IPS DF 4.7 (cell line): Measurements from ENCODE around the gene CMTM7.
"Not testable (repeated sequence)": the region's sequence is repeated elsewhere in the genome, so short reads cannot be mapped to it uniquely, and the experiment has no call there.

ENCODE experiments used
- DNase-seq: peaks from one replicate; pipeline ENCODE4 v3.0.0-alpha.2; 2013; ENCODE audit warnings: low spot score; ENCODE audit errors: extremely low read depth

The CMTM7 gene

GRCh38 chr3:32436816-32437189 is 45.1 kb downstream of the CMTM7 start:
- no peak for DNase-seq

DNA sequence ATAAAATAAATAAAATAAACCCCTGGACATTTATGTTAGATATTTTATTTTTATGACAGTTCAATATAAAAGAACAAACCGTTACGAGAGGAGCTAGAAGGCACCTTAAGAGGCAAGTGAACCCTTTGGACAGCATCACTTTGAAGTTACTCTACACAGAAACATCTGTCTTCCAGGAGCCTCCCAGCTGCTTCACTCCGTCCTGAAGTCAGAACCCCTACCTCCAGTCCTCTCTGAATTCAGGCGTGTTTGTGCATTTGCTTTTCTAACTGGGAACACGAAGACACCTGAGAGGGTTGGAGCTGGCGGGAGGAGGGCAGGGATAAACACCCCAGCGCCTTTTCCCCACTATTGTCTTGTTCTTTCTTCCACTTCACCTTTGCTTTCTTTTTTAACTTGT is 46.2 kb downstream of the CMTM7 start:
- DNase-seq: no peak

GRCh38 chr3:32438596-32439344 is 47.1 kb downstream of the CMTM7 start:
- DNase-seq: no peak

DNA sequence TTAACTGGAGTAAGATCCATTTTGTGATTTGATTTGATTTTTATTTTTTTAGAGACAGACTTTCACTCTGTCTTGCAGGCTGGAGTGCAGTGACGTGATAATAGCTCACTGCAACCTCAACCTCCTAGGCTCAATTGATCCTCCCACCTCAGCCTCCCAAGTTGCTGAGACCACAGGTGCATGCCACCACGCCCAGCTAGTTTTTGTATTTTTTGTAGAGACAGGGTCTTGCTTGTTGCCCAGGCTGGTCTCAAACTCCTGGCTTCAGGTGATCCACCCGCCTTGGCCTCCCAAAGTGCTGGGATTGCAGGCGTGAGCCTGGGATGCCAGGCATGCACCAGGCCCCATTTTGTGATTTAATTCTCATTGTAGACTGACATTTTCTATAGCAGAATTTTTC is 47.8 kb downstream of the CMTM7 start:
- not testable (repeated sequence) for DNase-seq

DNA sequence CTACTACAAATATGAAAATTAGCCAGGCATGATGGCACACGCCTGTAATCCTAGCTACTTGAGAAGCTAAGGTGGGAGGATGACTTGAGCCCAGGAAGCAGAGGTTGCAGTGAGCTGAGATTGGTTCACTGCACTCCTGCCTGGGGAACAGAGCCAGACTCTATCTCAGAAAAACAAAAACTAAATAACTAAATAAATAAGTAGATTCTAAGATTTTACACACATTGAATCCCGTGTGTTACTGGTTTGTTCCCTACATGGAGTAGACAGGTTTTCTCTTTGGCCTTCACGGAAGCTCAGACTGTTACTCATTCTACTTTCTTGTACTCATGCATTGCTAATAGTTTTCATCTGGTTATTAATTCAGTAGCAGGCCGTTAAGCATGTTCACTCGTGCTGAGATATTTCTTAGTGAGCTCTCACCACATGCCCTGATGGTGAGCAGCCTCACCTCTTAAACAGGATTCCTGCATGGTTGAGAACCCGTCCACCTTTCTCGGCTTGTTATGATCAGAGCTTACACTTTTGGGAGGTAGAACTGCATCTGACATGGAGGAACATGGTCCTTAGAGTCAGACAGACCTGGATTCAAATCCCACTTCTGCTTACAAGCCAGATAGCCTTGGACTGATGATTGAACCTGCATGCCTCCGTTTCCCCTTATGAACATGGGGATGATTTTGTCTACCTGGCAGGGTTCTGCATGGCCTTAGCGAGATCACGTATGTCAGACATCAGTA is 49.1 kb downstream of the CMTM7 start:
- no peak for DNase-seq

- no peak for DNase-seq
Measured at GRCh38 chr3:32442766-32443165, 51.1 kb downstream of the CMTM7 start.

DNA sequence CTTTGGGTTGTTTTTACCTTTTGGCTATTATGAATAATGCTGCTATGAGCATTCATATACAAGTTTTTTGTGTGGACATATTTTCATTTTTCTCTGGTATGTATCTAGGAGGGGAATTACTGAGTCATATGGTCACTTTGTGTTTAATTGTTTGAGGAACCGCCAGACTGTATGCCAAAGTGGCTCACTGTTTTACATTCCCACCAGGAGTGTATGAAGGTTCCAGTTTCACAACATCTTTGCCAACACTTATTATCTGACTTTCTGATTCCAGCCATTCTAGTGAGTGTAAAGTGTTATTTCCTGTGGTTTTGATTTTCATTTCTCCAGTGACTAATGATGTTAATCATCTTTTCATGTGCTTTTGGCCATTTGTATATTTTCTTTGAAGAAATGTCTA is 51.8 kb downstream of the CMTM7 start:
- DNase-seq: no peak

- no peak for DNase-seq
Measured at GRCh38 chr3:32447865-32448400, 56.3 kb downstream of the CMTM7 start.

DNA sequence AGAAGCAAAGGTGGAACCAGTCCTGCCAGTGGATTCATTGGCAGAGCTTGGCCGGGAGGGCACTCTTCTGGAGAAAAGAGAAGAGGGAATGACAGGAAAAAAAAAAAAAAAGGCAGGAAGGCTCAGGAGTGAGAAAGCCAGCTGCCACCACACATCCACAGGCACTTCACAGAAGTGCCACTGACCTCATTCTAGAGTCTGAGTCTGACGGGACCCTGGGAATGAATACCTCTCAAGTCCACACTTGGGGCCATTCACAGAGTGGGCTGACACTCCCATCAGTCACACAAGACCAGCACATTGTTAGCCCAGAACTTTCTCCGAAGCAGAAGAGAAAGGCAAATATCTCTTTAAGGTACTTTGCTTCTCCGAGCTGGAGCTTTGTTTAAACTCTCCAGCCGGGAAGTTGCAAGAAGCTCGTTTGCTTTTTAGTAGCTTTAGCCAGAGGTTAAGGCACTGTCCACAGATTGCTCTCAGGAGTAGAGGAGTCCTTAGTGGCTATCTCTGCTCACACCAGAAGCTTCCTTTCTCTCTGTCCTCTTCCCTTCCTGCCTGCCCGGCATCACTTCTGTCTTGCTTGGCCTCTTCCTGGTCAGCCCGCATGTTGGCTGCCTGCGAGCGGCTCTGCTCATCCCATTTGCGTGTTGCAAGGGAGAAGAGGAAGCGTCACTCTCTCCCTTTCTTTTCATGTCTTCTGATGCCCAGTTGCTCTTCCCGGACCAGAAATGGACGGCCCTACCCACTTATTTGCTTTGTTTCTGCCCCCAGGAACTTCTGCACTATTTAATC is 57.2 kb downstream of the CMTM7 start:
- no peak for DNase-seq

DNA sequence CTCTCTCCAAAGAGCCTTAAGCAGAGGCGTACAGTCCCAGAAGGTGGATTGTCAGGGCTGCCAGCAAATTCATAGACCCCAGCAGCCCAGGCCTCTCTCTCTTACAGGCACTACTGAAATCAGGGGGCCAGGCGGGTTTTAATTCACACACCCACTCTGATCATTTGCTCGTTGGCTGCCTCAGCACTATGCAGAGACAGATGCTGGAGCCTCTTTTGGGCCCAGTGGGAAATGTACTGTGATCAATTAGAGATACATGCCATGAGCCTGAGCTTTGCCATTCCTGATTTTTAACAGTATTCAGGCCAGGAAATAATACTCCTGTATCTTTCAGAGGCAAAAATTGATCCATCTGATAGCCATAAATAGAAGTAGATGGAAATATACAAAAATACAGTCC is 58.0 kb downstream of the CMTM7 start:
- no peak for DNase-seq

- DNase-seq: no peak
Measured at GRCh38 chr3:32450426-32450825, 58.8 kb downstream of the CMTM7 start.

- DNase-seq: no peak
Measured at GRCh38 chr3:32450992-32451659, 59.5 kb downstream of the CMTM7 start.

DNA sequence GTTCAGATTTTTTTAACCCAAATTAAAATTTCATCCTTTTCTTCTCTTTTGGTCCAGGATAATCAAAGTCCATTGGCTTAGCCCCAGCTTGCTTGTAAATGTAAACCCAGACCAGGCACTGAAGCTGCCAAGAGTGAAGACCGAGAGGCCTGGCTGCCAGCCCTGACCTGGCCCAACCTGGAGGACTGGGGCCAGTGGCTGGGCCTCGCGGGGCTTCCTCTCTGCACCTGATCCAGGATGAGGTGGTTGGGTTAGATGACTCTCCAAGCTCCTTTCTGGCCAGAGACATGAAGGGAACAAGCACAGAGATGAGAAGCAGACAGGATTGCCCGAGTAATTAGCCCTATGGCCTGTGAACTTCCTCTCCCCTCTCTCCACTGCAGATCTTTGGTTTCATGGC is 60.4 kb downstream of the CMTM7 start:
- no peak for DNase-seq

DNA sequence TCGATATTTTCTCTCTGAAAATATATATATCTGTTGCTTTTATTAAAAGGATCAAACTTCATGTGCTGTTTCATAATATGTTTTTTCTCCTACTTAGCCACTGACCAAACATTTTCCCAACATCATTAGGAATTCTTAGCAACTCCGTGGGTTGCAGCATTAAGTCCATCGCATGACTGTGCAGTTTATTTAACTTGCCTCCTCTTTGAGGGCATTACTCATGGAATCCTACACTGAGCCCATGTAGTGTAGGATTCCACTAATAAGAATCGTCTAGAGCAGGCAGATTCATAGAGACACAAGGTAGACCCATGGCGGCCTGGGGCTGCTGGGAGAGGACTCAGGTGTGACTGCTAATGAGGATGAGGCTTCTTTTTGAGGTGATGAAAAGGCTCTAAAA is 61.7 kb downstream of the CMTM7 start:
- DNase-seq: no peak

- DNase-seq: no peak
Measured at GRCh38 chr3:32454111-32454510, 62.5 kb downstream of the CMTM7 start.

GRCh38 chr3:32454731-32455608 is 63.3 kb downstream of the CMTM7 start:
- no peak for DNase-seq

GRCh38 chr3:32455609-32456428 is 64.2 kb downstream of the CMTM7 start:
- DNase-seq: no peak

DNA sequence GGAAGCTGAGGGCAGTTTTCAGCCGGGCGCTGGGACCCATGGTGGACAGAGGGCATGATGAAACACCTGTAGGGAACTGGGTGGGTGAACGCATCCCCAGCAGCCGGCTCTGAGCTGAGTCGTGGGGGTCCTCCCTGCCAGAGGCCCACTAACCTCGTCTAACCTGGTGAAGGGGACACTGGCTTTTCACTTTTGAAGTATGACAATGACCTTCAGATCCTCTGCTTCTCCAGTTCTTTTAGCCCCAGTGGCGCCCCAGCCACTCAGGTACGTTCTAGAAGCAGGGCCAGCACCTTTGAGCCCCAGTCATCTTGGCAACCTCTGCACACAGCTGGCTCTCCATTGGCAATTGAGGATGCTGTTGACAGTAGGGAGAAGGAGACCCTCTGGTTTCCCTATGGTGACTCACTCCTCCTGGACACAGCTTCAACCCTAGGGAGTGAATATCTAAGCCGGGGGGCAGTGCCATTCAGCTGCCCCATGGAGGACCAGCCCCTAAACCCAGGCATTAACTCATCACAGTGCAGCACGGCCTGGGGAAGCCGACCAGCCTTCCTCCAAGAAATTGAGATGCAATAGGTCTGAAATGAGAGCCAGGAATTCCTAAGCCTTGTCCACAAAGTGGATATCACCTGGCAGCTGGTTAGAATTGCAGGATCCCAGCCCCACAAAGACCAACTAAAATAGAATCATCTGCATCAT is 64.9 kb downstream of the CMTM7 start:
- DNase-seq: no peak

DNA sequence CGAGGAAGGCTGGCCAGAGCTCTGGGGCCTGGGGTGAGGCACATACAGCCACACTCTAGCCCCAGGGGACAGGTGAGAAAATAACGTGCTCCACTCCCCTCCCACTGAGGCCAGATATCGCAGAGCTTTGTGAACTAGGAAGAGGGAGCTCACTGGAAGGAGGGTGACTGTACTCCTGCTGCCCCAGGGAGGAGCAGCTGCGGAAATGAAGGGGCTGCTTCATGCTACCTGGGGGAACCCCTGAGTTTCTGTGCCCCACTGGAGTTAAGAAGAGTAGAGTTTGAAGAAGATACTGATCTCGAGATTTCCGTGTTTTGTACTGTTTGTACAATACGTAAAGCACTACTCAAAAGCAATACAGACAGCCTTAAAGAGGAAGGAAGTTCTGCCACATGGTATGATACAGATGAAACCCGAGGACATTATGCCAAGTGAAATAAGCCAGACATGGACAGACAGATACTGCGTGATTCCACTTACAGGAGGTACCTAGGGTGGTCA is 66.4 kb downstream of the CMTM7 start:
- DNase-seq: no peak
